Measurements from ENCODE around the gene BIN2. TPM values are rescaled to one million over a fixed set of nuclear protein-coding genes. Genes with fewer than 3 reads are reported as not detected.

BIN2 gene
- 1 to 10 TPM; 6.3 to 8.0 TPM for total RNA-seq
- long read RNA-seq, partial matches to known transcripts: 1 of 3 reads
- long read RNA-seq, other reads (novel, unspliced or antisense): 0 of 3 reads

DNA sequence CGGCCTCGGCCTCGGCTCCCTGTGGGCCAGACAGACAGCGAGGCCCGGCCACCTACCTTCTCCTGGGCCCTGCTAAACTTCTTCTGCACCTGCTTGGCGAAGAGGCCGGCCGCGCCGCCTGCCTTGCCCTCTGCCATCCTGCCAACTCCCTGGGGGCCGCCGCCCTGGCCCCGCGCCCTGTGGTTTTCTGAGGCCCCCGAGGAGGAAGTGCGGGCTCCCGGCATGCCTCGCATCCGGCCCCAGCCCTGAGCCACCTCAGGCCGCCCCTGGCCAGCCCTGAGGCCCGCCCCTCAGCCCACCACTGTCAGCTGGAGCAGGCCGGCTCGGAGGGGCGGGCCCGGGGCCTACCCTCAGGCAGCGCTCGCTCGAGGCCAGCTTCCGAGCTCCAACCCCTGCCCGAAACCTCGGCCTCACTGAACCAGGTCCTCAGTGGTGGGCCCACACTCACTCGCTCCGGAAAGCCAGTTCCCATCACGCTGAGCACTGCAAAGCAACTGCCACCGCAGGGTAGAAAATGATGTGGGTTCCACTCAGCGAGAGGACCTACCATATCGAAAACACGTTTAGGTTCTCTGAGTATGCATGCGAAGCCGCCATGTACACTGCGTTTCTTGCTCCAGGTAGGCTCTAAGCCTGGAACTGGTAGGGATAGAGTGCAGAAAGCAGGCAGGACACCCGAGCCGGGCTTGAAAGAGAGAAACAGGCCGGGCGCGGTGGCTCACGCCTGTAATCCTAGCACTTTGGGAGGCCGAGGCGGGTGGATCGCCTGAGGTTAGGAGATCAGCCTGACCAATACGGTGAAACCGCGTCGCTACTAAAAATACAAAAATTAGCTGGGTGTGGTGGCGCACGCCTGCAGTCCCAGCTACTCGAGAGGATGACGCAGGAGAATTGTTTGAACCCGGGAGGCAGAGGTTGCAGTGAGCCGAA lies at the start of gene BIN2:
TSS of gene BIN2 (minus strand) at position 209 of the 930 bp plus-strand sequence. CDS start at position 137, 72 bp downstream.
- intact Hi-C loops (cut with DNase I, micrococcal nuclease): no loop called here
- ATAC-seq (peak; percentile 32), DNase-seq (peak; percentile 44 to 75)

DNA sequence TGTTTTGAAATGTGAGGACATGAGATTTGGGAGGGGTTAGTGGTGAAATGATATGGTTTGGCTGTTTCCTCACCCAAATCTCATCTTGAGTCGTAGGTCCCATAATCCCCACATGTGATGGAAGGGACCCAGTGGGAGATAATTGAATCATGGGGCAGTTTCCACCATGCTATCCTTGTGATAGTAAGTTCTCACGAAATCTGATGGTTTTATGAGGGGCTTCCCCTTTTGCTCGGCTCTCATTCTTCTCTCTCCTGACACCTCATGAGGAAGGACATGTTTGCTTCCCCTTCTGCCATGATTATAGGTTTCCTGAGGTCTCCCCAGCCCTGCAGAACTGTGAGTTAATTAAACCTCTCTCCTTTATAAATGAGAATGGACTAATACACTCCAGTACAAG lies 49.2 kb upstream of the BIN2 start:
- intact Hi-C loops (cut with DNase I, micrococcal nuclease): no loop called here
- no peak for DNase-seq
- ATAC-seq: no peak

DNA sequence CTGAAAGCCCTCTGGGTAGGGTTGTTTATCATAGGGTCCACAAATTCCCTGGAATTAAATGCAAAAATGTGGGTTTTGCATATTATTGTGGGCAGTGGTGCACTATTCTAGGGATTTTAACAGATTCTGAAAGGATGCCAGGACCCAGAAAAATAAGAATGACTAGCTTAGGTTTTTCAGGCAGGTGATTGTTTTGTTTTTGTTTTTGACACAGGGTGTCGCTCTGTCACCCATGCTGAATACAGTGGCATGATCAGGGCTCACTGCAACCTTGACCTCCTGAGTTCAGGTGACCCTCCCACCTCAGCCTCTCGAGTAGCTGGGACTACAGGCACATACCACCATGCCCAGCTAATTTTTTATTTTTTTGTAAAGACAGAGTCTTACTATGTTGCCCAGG lies 48.0 kb upstream of the BIN2 start:
- DNase-seq (no peak), ATAC-seq (no peak)
- intact Hi-C loops (cut with DNase I, micrococcal nuclease): no loop called here

DNA sequence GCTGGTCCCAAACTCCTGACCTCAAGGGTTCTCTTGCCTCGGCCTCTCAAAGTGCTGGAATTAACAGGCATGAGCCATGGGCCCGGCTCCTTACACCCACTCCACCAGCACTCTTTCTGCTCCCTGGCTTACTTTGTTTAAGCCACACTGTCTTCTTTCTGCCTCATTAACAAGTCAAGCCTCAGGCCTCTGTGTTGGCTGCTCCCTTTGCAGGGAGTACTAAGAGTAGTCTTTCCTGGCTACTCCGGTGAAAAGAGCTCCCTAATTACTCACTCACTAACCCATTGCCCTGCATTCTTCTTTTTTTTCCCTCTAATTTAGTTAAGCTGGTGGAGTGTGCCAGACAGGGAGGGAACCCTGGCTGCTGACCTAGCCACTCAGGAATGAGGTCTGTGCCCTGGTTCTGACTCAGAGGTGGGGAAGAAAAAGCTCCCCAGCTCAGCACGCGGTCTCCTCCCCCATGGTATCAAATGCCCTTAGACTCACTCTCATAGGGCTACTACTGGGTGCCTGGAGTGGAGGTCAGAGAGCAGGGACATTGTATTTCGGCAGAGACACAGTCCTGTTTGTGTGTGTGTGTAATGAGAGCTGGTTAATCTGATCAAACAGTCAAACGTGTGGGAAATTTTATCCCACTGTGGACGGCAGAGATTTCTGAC lies 47.5 kb upstream of the BIN2 start:
- ATAC-seq (no peak), DNase-seq (no peak)
- intact Hi-C loops (cut with DNase I, micrococcal nuclease): no loop called here

- intact Hi-C loops (cut with DNase I, micrococcal nuclease): no loop called here
- DNase-seq (no peak), ATAC-seq (no peak)
Observed at GRCh38 chr12:51370667-51371066, 46.7 kb upstream of the BIN2 start.

GRCh38 chr12:51369581-51369980 lies 45.6 kb upstream of the BIN2 start:
- ATAC-seq (no peak), DNase-seq (no peak)
- intact Hi-C loops (cut with DNase I, micrococcal nuclease): no loop called here

DNA sequence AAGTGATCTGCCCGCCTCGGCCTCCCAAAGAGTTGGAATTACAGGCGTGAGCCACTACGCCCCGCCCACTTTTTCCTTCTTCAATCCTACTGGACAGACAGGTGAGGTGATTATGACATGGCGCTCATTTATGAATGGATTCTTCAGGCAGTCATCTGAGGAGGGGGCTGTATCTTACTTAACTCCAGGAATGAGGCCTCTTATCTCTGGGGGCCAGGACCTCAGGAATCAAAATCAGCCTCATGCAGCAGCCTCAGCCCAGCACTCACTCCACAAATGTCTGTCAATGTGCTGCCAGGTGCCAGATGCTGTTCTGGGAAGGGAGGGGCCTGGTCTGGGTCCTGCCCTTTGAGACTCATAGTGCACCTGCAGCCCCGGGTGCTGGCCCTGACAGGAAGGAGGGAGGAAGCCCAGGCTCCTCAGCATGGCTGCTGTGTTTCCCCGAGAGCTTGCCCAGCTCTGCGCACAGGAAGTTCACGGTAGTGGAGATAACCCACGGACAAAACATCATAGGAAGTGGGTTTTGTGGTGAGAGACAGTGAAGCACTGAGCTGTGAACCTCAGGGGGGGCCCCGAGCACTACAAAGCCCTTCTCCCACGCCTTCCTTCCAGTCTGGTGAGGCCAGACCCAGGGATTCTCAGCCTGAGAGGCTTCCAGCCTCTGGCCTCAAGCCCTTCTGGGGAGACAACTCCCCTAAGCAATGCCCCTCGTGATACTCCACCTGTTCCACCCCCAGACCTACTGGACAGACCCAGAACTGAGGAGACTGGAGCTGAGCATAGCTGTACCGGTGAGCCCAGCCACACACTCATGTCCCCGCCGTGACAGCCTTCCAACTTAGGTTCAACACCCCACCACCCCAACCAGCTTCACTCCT lies 44.9 kb upstream of the BIN2 start:
- ATAC-seq: peak; percentile 95
- intact Hi-C loops (cut with DNase I, micrococcal nuclease): no loop called here
- DNase-seq: peak; percentile 79 to 84

DNA sequence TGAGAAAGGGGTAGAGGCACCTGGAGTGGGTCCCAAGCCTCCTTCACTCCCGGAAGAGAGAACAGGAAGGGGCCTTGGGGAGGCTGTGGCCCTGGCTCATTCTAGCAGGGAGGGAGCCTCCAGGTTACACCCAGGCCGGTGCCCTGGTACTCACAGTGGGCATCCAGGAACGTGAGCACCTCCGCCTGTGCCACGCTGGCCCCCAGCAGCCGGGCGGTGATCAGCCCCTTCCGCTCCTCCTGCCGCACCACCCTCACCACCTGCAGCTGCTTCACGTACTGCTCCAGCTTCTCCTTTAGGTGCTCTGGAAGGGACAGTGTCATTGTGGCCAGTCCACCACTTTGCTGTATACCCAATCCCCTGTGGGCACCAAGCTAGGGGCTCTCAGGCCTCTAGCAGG lies 41.3 kb upstream of the BIN2 start:
- no peak for ATAC-seq
- intact Hi-C loops (cut with DNase I, micrococcal nuclease): no loop called here
- no peak for DNase-seq

DNA sequence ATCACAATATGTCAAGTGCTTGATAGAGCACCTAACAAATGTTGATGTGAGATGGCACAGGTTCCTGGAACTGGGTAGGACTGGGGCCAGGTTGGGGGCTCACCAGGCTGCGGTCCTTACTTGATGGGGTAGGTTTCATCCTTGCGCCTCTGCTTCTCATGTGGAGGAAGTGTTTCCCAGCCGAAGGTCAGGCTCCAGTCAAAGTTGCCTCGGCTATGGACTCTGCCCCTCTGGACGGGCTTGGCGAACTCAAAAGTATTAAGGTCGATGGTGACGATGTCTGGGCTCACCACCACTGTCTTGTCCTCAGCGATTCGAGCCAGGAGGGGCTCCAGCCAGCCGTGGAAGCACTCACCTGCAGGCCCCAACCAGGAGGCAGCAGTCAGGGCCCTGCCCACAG lies 40.0 kb upstream of the BIN2 start:
- ATAC-seq (no peak), DNase-seq (no peak)

DNA sequence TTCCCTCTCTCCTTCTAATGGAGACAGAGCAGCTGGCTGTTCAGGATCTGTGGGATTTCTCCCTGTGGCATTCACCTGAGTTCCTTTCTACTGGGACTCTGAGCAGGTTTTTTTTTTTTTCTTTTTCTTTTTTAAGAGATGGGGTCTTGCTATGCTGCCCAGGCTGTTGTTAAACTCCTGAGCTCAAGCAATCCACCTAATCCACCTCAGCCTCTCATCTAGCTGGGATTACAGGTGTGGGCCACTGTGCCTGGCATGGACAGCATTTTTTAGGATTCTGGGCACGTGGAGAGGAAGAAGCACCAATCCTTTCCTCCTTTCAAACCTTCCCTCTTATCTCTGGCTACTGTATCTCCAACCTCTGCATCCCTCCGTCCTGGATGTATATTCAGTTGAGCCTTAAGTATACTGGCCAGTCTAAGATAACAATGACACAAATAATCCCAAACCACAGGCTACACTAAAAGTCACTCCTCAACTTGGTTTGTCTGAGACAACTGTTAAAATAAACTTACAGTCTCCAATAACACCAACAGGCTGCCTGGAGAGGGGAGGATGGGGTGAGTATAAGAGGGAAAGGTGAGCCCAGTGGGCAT lies 38.9 kb upstream of the BIN2 start:
- intact Hi-C loops (cut with DNase I, micrococcal nuclease): no loop called here

More for the DNA sequence above, 40.0 kb upstream of the BIN2 start:
- intact Hi-C loops (cut with DNase I, micrococcal nuclease): no loop called here

GRCh38 chr12:51362307-51362706 lies 38.3 kb upstream of the BIN2 start:
- intact Hi-C loops (cut with DNase I, micrococcal nuclease): no loop called here
- no peak for ATAC-seq
- DNase-seq: no peak

More for the DNA sequence above, 38.9 kb upstream of the BIN2 start:
- DNase-seq (no peak), ATAC-seq (no peak)

DNA sequence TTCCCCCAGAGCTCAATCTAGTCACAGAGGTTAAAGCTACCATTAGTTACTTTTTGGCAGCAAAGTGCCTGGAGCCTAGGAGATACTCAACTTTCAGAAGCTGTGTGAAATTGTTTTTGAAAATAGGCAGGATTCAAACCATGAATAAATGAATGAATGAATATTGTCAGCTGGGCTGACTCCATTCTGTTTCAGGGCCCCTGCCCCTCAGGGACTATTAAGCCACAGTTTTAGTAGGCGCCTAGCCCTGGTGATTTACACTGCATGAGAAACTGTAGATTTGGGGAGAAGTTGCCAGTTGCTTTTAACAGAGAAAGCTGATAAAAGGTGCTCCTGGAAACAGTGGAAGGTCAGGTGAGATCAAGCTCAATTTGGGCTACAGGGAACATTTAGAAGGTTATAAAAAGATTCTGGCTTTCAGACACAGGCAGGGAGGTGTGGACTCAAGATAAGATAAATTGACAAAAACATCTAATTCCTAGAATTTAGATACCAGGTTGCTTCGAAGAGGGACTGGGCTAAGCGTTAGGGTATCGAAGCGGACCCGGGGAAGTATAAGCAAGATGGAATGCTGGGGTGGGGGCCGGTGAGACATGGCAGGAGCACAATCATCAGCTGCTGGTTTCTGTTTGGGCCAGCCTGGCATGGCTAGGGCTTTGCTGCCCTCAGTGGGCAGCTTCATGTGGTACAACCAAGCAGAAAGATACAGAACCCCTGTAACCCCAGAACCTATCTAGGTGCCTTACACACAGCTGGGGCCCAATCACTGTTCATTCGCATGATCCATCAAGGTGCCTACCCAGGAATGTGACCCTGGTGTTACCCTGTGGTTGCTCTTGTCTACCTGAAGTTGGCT lies 37.4 kb upstream of the BIN2 start:
- intact Hi-C loops (cut with DNase I, micrococcal nuclease): no loop called here
- DNase-seq: no peak
- ATAC-seq: no peak

- intact Hi-C loops (cut with DNase I, micrococcal nuclease): no loop called here
- ATAC-seq: no peak
- DNase-seq: no peak
Observed at GRCh38 chr12:51360315-51360714, 36.3 kb upstream of the BIN2 start.

- intact Hi-C loops (cut with DNase I, micrococcal nuclease): no loop called here
- DNase-seq: no peak
- no peak for ATAC-seq
Observed at GRCh38 chr12:51359851-51360250, 35.9 kb upstream of the BIN2 start.

- intact Hi-C loops (cut with DNase I, micrococcal nuclease): no loop called here
- no peak for ATAC-seq
- DNase-seq: no peak
Observed at GRCh38 chr12:51358496-51358895, 34.5 kb upstream of the BIN2 start.

GRCh38 chr12:51357374-51358047 lies 33.5 kb upstream of the BIN2 start:
- ATAC-seq: no peak
- intact Hi-C loops (cut with DNase I, micrococcal nuclease): no loop called here

DNA sequence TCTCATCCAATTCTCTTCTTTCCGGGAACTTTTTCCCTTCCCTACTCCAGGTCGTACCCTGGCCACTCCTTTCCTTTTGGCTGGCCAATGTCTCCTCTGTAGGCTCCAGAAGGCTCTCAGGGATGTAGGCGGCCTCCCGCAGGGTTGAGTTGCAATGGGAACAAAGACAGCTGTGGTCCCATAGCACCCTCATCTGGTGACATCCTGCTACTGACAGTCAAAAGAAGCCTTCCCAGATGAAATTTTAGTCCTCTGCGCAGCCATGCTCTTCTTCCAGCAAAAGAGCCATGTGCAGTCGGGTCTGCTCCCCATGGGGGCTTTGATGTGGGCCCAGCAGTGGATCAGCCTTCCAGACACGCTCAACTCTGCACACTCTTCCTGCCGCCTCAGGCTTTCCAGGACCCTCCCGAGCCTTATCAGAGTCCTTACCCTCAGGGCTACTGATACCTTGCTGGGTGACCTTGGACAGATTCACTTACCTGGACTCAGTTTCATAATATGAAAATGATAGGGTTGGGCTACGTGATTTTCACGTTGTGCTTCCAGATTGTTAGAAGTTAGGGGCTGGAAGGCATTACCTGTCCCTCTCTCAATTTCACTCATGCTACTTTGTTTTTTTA lies 28.0 kb upstream of the BIN2 start:
- peak; percentile 87 for ATAC-seq
- intact Hi-C loops (cut with DNase I, micrococcal nuclease): no loop called here
- peak in 1 of 2 donors; percentile 53 for DNase-seq

More at GRCh38 chr12:51357374-51358047, 33.5 kb upstream of the BIN2 start:
- DNase-seq: no peak
